ENCODE measurements around the gene ABCA3.

DNA sequence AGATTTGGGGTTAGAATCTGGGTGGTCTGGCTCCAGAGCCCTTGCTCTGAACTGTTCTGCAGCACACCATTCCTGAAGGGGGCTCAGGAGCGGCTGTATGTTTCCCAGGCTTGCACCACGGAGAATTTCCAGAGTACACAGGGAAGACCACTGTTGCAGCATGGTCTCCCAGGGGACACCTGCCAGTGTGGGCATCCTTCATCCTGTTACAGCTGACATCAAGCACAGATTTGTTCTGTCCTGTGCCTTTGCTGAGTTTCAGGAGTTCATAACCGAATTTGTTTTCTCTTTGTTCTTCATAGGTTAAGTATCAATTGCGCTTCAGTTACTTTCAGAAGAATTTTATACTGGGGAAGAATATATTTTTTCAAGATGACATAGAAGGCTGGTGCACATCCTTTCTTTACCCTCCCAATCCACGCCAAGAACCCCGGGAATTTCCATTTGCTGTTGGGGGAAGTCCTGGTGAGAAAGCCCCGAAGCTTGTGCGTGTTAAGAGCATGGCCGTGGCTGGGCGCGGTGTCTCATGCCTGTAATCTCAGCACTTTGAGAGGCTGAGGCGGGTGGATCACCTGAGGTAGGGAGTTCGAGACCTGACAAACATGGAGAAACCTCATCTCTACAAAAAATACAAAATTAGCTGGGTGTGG lies 26.3 kb upstream of the ABCA3 start:
- TF ChIP-seq, protein P1, sequence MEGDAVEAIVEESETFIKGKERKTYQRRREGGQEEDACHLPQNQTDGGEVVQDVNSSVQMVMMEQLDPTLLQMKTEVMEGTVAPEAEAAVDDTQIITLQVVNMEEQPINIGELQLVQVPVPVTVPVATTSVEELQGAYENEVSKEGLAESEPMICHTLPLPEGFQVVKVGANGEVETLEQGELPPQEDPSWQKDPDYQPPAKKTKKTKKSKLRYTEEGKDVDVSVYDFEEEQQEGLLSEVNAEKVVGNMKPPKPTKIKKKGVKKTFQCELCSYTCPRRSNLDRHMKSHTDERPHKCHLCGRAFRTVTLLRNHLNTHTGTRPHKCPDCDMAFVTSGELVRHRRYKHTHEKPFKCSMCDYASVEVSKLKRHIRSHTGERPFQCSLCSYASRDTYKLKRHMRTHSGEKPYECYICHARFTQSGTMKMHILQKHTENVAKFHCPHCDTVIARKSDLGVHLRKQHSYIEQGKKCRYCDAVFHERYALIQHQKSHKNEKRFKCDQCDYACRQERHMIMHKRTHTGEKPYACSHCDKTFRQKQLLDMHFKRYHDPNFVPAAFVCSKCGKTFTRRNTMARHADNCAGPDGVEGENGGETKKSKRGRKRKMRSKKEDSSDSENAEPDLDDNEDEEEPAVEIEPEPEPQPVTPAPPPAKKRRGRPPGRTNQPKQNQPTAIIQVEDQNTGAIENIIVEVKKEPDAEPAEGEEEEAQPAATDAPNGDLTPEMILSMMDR (IDR thresholded peaks at IDR 0.05; ENCODE audit: poor library complexity, severe bottlenecking): no peak
- TF ChIP-seq, protein P2, sequence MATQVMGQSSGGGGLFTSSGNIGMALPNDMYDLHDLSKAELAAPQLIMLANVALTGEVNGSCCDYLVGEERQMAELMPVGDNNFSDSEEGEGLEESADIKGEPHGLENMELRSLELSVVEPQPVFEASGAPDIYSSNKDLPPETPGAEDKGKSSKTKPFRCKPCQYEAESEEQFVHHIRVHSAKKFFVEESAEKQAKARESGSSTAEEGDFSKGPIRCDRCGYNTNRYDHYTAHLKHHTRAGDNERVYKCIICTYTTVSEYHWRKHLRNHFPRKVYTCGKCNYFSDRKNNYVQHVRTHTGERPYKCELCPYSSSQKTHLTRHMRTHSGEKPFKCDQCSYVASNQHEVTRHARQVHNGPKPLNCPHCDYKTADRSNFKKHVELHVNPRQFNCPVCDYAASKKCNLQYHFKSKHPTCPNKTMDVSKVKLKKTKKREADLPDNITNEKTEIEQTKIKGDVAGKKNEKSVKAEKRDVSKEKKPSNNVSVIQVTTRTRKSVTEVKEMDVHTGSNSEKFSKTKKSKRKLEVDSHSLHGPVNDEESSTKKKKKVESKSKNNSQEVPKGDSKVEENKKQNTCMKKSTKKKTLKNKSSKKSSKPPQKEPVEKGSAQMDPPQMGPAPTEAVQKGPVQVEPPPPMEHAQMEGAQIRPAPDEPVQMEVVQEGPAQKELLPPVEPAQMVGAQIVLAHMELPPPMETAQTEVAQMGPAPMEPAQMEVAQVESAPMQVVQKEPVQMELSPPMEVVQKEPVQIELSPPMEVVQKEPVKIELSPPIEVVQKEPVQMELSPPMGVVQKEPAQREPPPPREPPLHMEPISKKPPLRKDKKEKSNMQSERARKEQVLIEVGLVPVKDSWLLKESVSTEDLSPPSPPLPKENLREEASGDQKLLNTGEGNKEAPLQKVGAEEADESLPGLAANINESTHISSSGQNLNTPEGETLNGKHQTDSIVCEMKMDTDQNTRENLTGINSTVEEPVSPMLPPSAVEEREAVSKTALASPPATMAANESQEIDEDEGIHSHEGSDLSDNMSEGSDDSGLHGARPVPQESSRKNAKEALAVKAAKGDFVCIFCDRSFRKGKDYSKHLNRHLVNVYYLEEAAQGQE (IDR thresholded peaks at IDR 0.05; ENCODE audit: borderline replicate concordance): no peak
